ENCODE results near the gene TMSB10. TPM values are rescaled to one million over a fixed set of nuclear protein-coding genes. Genes with fewer than 3 reads are reported as not detected.

The TMSB10 gene
- polyA plus RNA-seq, 1 donor (not counting 4 experiments of a cell fraction or from before 2014, with no cell fraction given) = 3,595 TPM

- Histone ChIP-seq H3K9me1 (ENCODE audit: control insufficient read depth, extremely low read depth, insufficient read depth, low read length) (no peaks in the 10 kb centered on the region), H3K4me1 (ENCODE audit: control insufficient read depth, extremely low read depth, insufficient read depth, low read length) (peaks cover 12% of the 10 kb centered on the region), H3K9ac (ENCODE audit: control insufficient read depth, extremely low read depth, insufficient read depth, low read length) (peak overlapping the region; percentile 18), H3K4me3 (ENCODE audit: control insufficient read depth in 2 of 3, extremely low read depth in 1 of 3, insufficient read depth in 2 of 3, low read depth in 1 of 3, low read length in 3 of 3) (peak overlapping the region; percentile 35 to 71 (median 68)), H3K36me3 (ENCODE audit: control insufficient read depth in 2 of 2, extremely low read depth in 1 of 2, insufficient read depth in 2 of 2, low read length in 2 of 2) (no peaks in the 10 kb centered on the region), H3K79me2 (ENCODE audit: control insufficient read depth, insufficient read depth, low read length) (no peaks in the 10 kb centered on the region), H3K4me2 (ENCODE audit: control insufficient read depth, extremely low read depth, insufficient read depth, low read depth, low read length) (peak overlapping the region; percentile 98), H3K9me3 (ENCODE audit: control insufficient read depth, low read depth, low read length) (no peaks in the 10 kb centered on the region), H4K20me1 (ENCODE audit: control insufficient read depth, extremely low read depth, insufficient read depth, low read length) (no peaks in the 10 kb centered on the region), H3K27ac (ENCODE audit: control insufficient read depth, insufficient read depth, low read length) (no peak overlapping the region), H2AFZ (ENCODE audit: control insufficient read depth, low read length) (peak overlapping the region; percentile 84), H3K27me3 (ENCODE audit: control insufficient read depth, extremely low read depth, insufficient read depth, low read length) (peaks cover 47% of the 10 kb centered on the region)
- no peak for DNase-seq (ENCODE audit: low read depth, low spot score)
- FAIRE-seq = peak; percentile 56
- TF ChIP-seq CTCF (optimal IDR thresholded peaks at IDR 0.05 in 1 of 3, IDR thresholded peaks at IDR 0.05 in 1 of 3, conservative IDR thresholded peaks at IDR 0.05 in 1 of 3; ENCODE audit: extremely low read depth in 1 of 3, insufficient read depth in 2 of 3, low read length in 3 of 3) (peak; percentile 74 to 78 (median 76)), EZH2 (IDR thresholded peaks at IDR 0.05; ENCODE audit: low read length) (peak; percentile 65)
- dilution Hi-C loops (cut with MboI; ENCODE audit: extremely low pct_ligation_motif_present, low sequenced_read_pairs) = no loop called here
Observed at GRCh38 chr2:84881581-84882413, 23.7 kb upstream of the TMSB10 start.

GRCh38 chr2:84882414-84882738 is 23.1 kb upstream of the TMSB10 start:
- Histone ChIP-seq H3K27ac (ENCODE audit: control insufficient read depth, insufficient read depth, low read length) (no peak overlapping the region), H3K27me3 (ENCODE audit: control insufficient read depth, extremely low read depth, insufficient read depth, low read length) (peaks cover 42% of the 10 kb centered on the region), H3K9me3 (ENCODE audit: control insufficient read depth, low read depth, low read length) (no peaks in the 10 kb centered on the region), H2AFZ (ENCODE audit: control insufficient read depth, low read length) (no peak overlapping the region), H3K79me2 (ENCODE audit: control insufficient read depth, insufficient read depth, low read length) (no peaks in the 10 kb centered on the region), H4K20me1 (ENCODE audit: control insufficient read depth, extremely low read depth, insufficient read depth, low read length) (no peaks in the 10 kb centered on the region), H3K4me1 (ENCODE audit: control insufficient read depth, extremely low read depth, insufficient read depth, low read length) (peaks cover 12% of the 10 kb centered on the region), H3K4me3 (ENCODE audit: control insufficient read depth in 2 of 3, extremely low read depth in 1 of 3, insufficient read depth in 2 of 3, low read depth in 1 of 3, low read length in 3 of 3) (no peak overlapping the region), H3K4me2 (ENCODE audit: control insufficient read depth, extremely low read depth, insufficient read depth, low read depth, low read length) (peak overlapping the region; percentile 98), H3K36me3 (ENCODE audit: control insufficient read depth in 2 of 2, extremely low read depth in 1 of 2, insufficient read depth in 2 of 2, low read length in 2 of 2) (no peaks in the 10 kb centered on the region), H3K9me1 (ENCODE audit: control insufficient read depth, extremely low read depth, insufficient read depth, low read length) (no peaks in the 10 kb centered on the region), H3K9ac (ENCODE audit: control insufficient read depth, extremely low read depth, insufficient read depth, low read length) (no peak overlapping the region)
- dilution Hi-C loops (cut with MboI; ENCODE audit: extremely low pct_ligation_motif_present, low sequenced_read_pairs) = no loop called here
- TF ChIP-seq EZH2 (IDR thresholded peaks at IDR 0.05; ENCODE audit: low read length) (no peak), CTCF (optimal IDR thresholded peaks at IDR 0.05 in 1 of 3, IDR thresholded peaks at IDR 0.05 in 1 of 3, conservative IDR thresholded peaks at IDR 0.05 in 1 of 3; ENCODE audit: extremely low read depth in 1 of 3, insufficient read depth in 2 of 3, low read length in 3 of 3) (no peak)
- DNase-seq (ENCODE audit: low read depth, low spot score) (no peak), FAIRE-seq (no peak)

Data from keratinocyte (primary cell).